Measurements from ENCODE around the gene TAC1. TPM values are rescaled to one million over a fixed set of nuclear protein-coding genes. Genes with fewer than 3 reads are reported as not detected.
"Not testable (repeated sequence)": the region's sequence is repeated elsewhere in the genome, so short reads cannot be mapped to it uniquely, and the experiment has no call there.

The TAC1 gene
- total RNA-seq, 1 donor from 2014 or later, result not detected

DNA sequence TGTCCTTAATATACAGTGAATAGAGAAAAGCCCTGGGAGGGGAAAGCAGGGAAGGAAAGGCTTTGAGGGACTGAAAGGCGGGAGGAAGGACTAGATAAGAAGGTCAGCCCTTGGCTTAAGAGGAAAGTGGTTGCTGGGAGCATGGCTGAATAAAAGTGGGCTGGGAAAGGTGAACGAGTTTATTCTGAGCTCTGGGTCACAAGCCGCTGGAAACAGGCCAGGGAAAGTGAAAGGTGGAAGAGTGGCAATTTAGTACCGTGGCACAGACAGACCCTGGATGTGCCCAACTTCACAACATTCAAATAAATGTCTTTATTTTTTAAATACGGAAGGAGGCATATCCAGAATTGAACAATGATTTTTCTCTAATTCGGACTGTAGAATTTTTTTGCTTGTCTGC, 39.7 kb downstream of the TAC1 start:
- intact Hi-C loops (cut with micrococcal nuclease), result no loop called here
- no peaks in the 10 kb centered on the region for H3K27me3 Mint-ChIP-seq
- no peaks in the 10 kb centered on the region for H3K9me3 Mint-ChIP-seq
- no peak for ATAC-seq (ENCODE audit: low read depth)
- H3K4me3 Mint-ChIP-seq, result no peak overlapping the region
- no peak for DNase-seq
- ChIA-PET CTCF (no interaction called here), POLR2A (no interaction called here)
- TF ChIP-seq, protein P1, sequence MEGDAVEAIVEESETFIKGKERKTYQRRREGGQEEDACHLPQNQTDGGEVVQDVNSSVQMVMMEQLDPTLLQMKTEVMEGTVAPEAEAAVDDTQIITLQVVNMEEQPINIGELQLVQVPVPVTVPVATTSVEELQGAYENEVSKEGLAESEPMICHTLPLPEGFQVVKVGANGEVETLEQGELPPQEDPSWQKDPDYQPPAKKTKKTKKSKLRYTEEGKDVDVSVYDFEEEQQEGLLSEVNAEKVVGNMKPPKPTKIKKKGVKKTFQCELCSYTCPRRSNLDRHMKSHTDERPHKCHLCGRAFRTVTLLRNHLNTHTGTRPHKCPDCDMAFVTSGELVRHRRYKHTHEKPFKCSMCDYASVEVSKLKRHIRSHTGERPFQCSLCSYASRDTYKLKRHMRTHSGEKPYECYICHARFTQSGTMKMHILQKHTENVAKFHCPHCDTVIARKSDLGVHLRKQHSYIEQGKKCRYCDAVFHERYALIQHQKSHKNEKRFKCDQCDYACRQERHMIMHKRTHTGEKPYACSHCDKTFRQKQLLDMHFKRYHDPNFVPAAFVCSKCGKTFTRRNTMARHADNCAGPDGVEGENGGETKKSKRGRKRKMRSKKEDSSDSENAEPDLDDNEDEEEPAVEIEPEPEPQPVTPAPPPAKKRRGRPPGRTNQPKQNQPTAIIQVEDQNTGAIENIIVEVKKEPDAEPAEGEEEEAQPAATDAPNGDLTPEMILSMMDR (IDR thresholded peaks at IDR 0.05), result no peak
- H3K27ac Mint-ChIP-seq, result no peak overlapping the region
- H3K36me3 Mint-ChIP-seq (ENCODE audit: low read depth), result no peaks in the 10 kb centered on the region
- no peaks in the 10 kb centered on the region for H3K4me1 Mint-ChIP-seq

DNA sequence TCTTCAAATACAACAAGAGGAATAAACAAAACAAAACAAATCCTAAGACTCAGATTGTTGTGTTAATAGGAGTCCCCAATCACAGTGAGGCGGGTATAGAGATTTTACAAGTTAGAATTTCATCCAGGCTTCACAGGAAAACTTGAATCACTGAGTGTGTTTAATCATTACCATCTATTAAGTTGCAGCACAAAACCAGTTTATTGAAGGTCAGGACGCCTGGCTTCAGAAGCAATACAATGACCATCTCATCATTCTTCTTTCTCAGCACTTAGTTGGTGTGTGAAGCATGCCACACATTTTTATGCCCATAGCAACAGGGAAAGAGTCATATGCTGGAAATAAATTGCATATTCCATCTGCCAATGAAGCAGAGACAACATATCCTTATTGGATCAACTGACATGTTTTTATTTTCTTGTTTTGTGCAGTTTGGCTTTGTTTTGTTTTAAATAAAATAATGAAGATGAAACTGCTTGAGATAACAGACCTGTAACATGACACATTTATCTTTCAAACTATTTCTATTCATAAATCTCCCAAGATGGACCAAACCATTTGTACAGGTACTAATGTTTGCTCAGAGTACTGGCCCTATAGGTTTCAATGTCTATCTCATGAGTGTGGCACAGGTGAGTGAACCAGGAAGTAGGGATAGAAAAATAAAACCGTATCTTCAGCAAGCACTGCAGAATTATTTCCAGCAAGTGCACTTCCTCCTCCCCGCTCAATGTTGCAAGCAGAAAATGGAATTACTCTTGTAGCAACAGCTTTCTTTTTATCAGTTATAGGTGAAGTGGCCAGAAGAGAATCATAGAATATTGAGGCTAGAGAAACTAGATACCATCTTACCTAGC, 40.4 kb downstream of the TAC1 start:
- ChIA-PET POLR2A (no interaction called here), CTCF (no interaction called here)
- Mint-ChIP-seq H3K27ac (no peak overlapping the region), H3K27me3 (no peaks in the 10 kb centered on the region), H3K4me3 (no peak overlapping the region), H3K4me1 (no peaks in the 10 kb centered on the region), H3K9me3 (no peaks in the 10 kb centered on the region), H3K36me3 (ENCODE audit: low read depth) (no peaks in the 10 kb centered on the region)
- ATAC-seq (ENCODE audit: low read depth), result no peak
- intact Hi-C loops (cut with micrococcal nuclease), result no loop called here
- TF ChIP-seq, protein P1 (IDR thresholded peaks at IDR 0.05), result no peak
- DNase-seq, result no peak

DNA sequence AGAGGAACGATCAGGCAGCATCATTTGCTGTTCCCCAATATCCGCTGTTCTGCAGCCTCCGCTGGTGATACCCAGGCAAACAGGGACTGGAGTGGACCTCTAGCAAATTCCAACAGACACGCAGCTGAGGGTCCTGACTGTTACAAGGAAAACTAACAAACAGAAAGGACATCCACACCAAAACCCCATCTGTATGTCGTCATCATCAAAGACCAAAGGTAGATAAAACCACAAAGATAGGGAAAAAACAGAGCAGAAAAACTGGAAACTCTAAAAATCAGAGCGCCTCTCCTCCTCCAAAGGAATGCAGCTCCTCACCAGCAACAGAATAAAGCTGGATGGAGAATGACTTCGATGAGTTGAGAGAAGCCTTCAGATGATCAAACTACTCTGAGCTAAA, 54.5 kb downstream of the TAC1 start:
- H3K4me1 Mint-ChIP-seq; ATAC-seq (ENCODE audit: low read depth); H3K4me3 Mint-ChIP-seq; POLR2A ChIA-PET; H3K27ac Mint-ChIP-seq; intact Hi-C loops (cut with micrococcal nuclease); DNase-seq; CTCF ChIA-PET; H3K36me3 Mint-ChIP-seq (ENCODE audit: low read depth); H3K27me3 Mint-ChIP-seq; H3K9me3 Mint-ChIP-seq: not testable (repeated sequence)

Other genes with a start within 250 kb of the TAC1 start
- gene ASNS, start 140.3 kb downstream of the TAC1 start, total RNA-seq, result 92.1 and 101 TPM in 2 replicates

All from activated B cell treated with CpG ODN at 0.5 μM for 24 hours (primary cell).